ENCODE results near the gene MOG.

MOG gene

GRCh38 chr6:29631860-29632731, 24.8 kb upstream of the MOG start:
- TF ChIP-seq POLR2A (IDR thresholded peaks at IDR 0.05; ENCODE audit: extremely low read depth, insufficient read length) (no peak), MYC (IDR thresholded peaks at IDR 0.05; ENCODE audit: low read depth, low read length) (no peak)
- TF ChIP-seq, protein P1, sequence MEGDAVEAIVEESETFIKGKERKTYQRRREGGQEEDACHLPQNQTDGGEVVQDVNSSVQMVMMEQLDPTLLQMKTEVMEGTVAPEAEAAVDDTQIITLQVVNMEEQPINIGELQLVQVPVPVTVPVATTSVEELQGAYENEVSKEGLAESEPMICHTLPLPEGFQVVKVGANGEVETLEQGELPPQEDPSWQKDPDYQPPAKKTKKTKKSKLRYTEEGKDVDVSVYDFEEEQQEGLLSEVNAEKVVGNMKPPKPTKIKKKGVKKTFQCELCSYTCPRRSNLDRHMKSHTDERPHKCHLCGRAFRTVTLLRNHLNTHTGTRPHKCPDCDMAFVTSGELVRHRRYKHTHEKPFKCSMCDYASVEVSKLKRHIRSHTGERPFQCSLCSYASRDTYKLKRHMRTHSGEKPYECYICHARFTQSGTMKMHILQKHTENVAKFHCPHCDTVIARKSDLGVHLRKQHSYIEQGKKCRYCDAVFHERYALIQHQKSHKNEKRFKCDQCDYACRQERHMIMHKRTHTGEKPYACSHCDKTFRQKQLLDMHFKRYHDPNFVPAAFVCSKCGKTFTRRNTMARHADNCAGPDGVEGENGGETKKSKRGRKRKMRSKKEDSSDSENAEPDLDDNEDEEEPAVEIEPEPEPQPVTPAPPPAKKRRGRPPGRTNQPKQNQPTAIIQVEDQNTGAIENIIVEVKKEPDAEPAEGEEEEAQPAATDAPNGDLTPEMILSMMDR (IDR thresholded peaks at IDR 0.05; ENCODE audit: low read depth, low read length), result no peak
- TF ChIP-seq, protein P2, sequence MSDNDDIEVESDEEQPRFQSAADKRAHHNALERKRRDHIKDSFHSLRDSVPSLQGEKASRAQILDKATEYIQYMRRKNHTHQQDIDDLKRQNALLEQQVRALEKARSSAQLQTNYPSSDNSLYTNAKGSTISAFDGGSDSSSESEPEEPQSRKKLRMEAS (IDR thresholded peaks at IDR 0.05; ENCODE audit: low read depth, low read length), result no peak
- no peak overlapping the region for H3K4me3 ChIP-seq (ENCODE audit: low read depth, low read length)
- DNase-seq (ENCODE audit: low read depth), result no peak

DNA sequence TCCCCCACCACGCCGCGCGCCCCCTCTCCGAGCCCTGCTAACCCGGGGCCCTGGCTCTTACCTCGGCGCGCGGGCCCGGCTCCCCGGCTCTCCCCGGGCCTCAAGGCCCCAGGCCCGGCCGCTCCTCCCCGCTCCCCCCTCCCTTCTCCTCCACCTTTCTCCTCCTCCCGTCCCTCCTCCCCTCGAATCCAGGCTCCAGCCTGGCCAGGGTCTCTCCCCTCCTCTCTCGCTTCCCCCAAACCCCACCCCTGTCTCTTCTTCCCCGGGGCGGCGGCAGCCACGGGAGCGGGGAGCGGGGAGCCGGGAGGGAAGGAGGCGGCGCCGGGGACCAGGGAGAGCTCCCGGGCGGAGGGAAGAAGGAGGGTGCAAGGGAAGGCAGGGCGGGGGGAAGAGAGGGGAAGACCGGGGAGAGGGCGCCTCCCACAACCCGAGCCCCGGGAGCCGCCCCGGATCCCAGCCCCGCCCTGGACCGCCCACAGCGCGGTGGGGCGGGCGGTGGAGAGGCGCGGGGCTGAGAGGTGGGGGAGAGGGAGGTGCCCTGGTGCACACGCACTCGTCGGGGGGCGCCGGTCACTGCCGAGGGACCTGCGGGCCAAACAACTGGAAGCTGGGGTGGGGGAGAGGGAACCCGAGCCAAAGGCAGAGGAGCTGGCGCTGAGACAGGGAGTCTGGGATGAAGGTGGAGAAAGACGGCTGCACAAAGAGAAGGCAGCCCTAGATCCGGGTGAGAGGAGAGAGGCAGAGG, 23.9 kb upstream of the MOG start, which contains the start of gene GABBR1:
TSS of gene GABBR1 (minus strand) at position 395 of the 745 bp plus-strand sequence. CDS start 798 bp downstream, outside the sequence.
- TF ChIP-seq MYC (IDR thresholded peaks at IDR 0.05; ENCODE audit: low read depth, low read length) (no peak), POLR2A (IDR thresholded peaks at IDR 0.05; ENCODE audit: extremely low read depth, insufficient read length) (no peak)
- TF ChIP-seq, protein P2 (IDR thresholded peaks at IDR 0.05; ENCODE audit: low read depth, low read length), result no peak
- TF ChIP-seq, protein P1 (IDR thresholded peaks at IDR 0.05; ENCODE audit: low read depth, low read length), result no peak
- DNase-seq (ENCODE audit: low read depth), result peak; percentile 30
- no peak within 1 kb of the TSS for H3K4me3 ChIP-seq (ENCODE audit: low read depth, low read length)

GRCh38 chr6:29633534-29633905, 23.4 kb upstream of the MOG start:
- no peak overlapping the region for H3K4me3 ChIP-seq (ENCODE audit: low read depth, low read length)
- DNase-seq (ENCODE audit: low read depth), result no peak
- TF ChIP-seq MYC (IDR thresholded peaks at IDR 0.05; ENCODE audit: low read depth, low read length), result no peak
- TF ChIP-seq POLR2A (IDR thresholded peaks at IDR 0.05; ENCODE audit: extremely low read depth, insufficient read length), result no peak
- TF ChIP-seq, protein P1 (IDR thresholded peaks at IDR 0.05; ENCODE audit: low read depth, low read length), result no peak
- TF ChIP-seq, protein P2 (IDR thresholded peaks at IDR 0.05; ENCODE audit: low read depth, low read length), result no peak

- H3K4me3 ChIP-seq (ENCODE audit: low read depth, low read length), result no peak overlapping the region
- DNase-seq (ENCODE audit: low read depth), result no peak
- no peak for TF ChIP-seq POLR2A (IDR thresholded peaks at IDR 0.05; ENCODE audit: extremely low read depth, insufficient read length)
Observed at GRCh38 chr6:29637247-29637646, 19.6 kb upstream of the MOG start.

DNA sequence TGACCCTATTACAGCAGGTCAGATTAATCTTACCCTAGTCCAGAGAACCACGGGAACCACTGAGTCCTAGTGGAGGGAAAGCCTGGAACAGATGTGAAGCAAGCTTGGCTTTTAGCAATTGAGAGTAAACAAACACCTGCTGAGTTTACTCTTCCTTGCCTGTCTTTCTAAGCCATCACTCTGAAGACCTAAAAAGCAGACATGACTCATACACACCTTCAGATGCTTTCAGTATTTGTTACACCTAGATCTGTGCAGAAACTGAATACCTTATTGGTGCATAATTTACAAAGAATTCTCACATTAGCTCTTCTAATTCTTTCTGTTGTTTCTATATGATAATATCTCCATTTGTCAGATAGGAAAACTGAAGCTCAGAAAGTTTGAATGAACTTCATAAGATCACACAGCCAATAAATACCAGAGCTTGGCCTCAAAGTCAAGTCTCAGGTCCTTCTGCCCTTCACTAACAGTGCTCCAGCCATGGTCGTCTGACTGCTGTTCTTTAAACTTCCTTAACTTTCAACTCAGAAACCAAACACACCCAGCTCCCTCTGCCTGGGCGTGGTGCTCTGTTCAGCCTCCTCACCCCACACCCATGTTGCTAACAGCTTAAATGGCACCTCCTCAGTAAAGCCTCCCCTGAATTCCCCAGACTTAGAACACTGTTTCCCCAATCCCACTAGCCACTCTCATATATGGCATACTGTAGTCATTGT, 15.3 kb upstream of the MOG start:
- no peak overlapping the region for H3K4me3 ChIP-seq (ENCODE audit: low read depth, low read length)
- DNase-seq (ENCODE audit: low read depth), result no peak
- TF ChIP-seq POLR2A (IDR thresholded peaks at IDR 0.05; ENCODE audit: extremely low read depth, insufficient read length) (no peak), MYC (IDR thresholded peaks at IDR 0.05; ENCODE audit: low read depth, low read length) (no peak)
- TF ChIP-seq, protein P2 (IDR thresholded peaks at IDR 0.05; ENCODE audit: low read depth, low read length), result no peak
- TF ChIP-seq, protein P1 (IDR thresholded peaks at IDR 0.05; ENCODE audit: low read depth, low read length), result no peak
